Muscle of back (tissue), 10 donors: ENCODE measurements around the gene ISYNA1. TPM values are rescaled to one million over a fixed set of nuclear protein-coding genes. Genes with fewer than 3 reads are reported as not detected.

ENCODE experiments used
- polyA plus RNA-seq, 10 donors: library from polyadenylated mRNA; unstranded; fragments of 120-200 nt; gene quantifications; one replicate each; pipeline ENCODE4 v1.2.1, GENCODE V29; 2013; ENCODE audit not compliant: insufficient read length in 10 of 10

The ISYNA1 gene
- polyA plus RNA-seq, 10 donors = 99.2 to 163 (median 127) TPM

Other genes starting within 250 kb of the ISYNA1 start
- 1 to 10 TPM; 4.3 to 7.6 (median 5.2) TPM for gene MPV17L2, start 244.9 kb downstream of the ISYNA1 start, polyA plus RNA-seq
- gene RAB3A, start 234.1 kb downstream of the ISYNA1 start, polyA plus RNA-seq = 1 to 10 TPM; 2.4 to 4.3 (median 3.7) TPM
- 1 to 10 TPM in 9 of 10 donors, under 1 TPM in 1; 0.99 to 5.0 (median 2.7) TPM for gene PDE4C, start 211.7 kb downstream of the ISYNA1 start, polyA plus RNA-seq
- 1 to 10 TPM; 1.5 to 5.5 (median 3.0) TPM for gene IQCN, start 163.7 kb downstream of the ISYNA1 start, polyA plus RNA-seq
- gene JUND, start 156.5 kb downstream of the ISYNA1 start, polyA plus RNA-seq = 100 to 1,000 TPM in 7 of 10 donors, 10 to 100 TPM in 3; 78.2 to 184 (median 137) TPM
- 100 to 1,000 TPM in 1 of 10 donors, 10 to 100 TPM in 9; 65.1 to 100 (median 78.1) TPM for gene LSM4, start 115.1 kb downstream of the ISYNA1 start, polyA plus RNA-seq
- gene PGPEP1, start 97.5 kb downstream of the ISYNA1 start, polyA plus RNA-seq = 10 to 100 TPM in 5 of 10 donors, 1 to 10 TPM in 5; 8.6 to 15.8 (median 10.2) TPM
- gene GDF15, start 52.0 kb downstream of the ISYNA1 start, polyA plus RNA-seq = 1 to 10 TPM in 3 of 10 donors, under 1 TPM in 7; 0.26 to 1.8 (median 0.84) TPM
- 1 to 10 TPM; 1.0 to 2.5 (median 1.5) TPM for gene LRRC25, start 40.5 kb downstream of the ISYNA1 start, polyA plus RNA-seq
- 100 to 1,000 TPM in 3 of 10 donors, 10 to 100 TPM in 7; 65.2 to 124 (median 96.0) TPM for gene SSBP4, start 18.7 kb downstream of the ISYNA1 start, polyA plus RNA-seq
- 10 to 100 TPM; 12.2 to 17.7 (median 13.2) TPM for gene ELL, start 83.9 kb upstream of the ISYNA1 start, polyA plus RNA-seq
- gene FKBP8, start 105.4 kb upstream of the ISYNA1 start, polyA plus RNA-seq = 100 to 1,000 TPM in 8 of 10 donors, 10 to 100 TPM in 2; 80.2 to 170 (median 117) TPM
- gene KXD1, start 119.7 kb upstream of the ISYNA1 start, polyA plus RNA-seq = 10 to 100 TPM; 53.0 to 83.0 (median 63.7) TPM
- 1,000 to 10,000 TPM in 9 of 10 donors, 100 to 1,000 TPM in 1; 951 to 1,390 (median 1,097) TPM for gene UBA52, start 133.7 kb upstream of the ISYNA1 start, polyA plus RNA-seq
- gene REX1BD, start 150.7 kb upstream of the ISYNA1 start, polyA plus RNA-seq = 10 to 100 TPM; 17.4 to 43.2 (median 27.6) TPM
- gene CRLF1, start 168.7 kb upstream of the ISYNA1 start, polyA plus RNA-seq = 10 to 100 TPM in 6 of 10 donors, 1 to 10 TPM in 4; 3.2 to 29.6 (median 10.3) TPM
- 10 to 100 TPM in 5 of 10 donors, 1 to 10 TPM in 5; 3.9 to 16.5 (median 10.0) TPM for gene TMEM59L, start 174.7 kb upstream of the ISYNA1 start, polyA plus RNA-seq
- gene KLHL26, start 198.9 kb upstream of the ISYNA1 start, polyA plus RNA-seq = 1 to 10 TPM; 3.1 to 4.7 (median 3.6) TPM
- gene CRTC1, start 245.5 kb upstream of the ISYNA1 start, polyA plus RNA-seq = 10 to 100 TPM; 10.5 to 14.4 (median 11.5) TPM